ENCODE data around the gene ECEL1. TPM values are rescaled to one million over a fixed set of nuclear protein-coding genes. Genes with fewer than 3 reads are reported as not detected.
A peak's percentile ranks its signal among the peaks of the same experiment; 100 is the strongest.

Gene ECEL1
- total and polyA plus RNA-seq, 2 of the 4 experiments (the other 2 are of a cell fraction), result not detected

DNA sequence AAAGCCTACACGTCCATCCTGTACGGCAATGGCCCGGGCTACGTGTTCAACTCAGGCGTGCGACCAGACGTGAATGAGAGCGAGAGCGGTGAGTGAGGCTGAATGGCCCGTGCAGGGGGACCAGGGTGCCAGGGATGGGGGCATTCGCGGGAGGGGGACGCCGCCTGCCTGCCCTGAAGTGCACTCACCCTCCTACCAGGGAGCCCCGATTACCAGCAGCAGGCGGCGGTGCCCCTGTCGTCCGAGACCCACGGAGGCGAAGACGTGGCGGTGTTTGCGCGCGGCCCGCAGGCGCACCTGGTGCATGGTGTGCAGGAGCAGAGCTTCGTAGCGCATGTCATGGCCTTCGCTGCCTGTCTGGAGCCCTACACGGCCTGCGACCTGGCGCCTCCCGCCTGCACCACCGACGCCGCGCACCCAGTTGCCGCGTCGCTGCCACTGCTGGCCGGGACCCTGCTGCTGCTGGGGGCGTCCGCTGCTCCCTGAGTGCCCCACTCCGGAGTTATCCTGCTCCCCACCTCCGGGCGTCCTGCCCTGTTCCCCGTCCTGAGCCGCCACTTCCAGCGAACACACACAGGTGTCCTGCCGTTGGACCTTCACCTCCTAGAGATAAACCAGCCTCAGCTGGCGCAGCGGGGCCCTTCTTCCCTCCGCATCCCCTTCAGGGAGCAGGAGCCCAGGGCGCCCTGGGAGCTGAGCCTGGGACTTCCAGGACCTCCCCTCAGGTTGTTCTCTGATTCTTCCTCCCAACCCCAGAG is 28.8 kb downstream of the ECEL1 start:
- in situ Hi-C loops (cut with MboI; ENCODE audit: low sequenced_read_pairs) (no loop called here), intact Hi-C loops (cut with micrococcal nuclease) (no loop called here), dilution Hi-C loops (cut with HindIII; ENCODE audit: low sequenced_read_pairs, unreplicated experiment) (no loop called here)
- H2BK5ac ChIP-seq (ENCODE audit: low read depth, low read length, poor library complexity, severe bottlenecking), result no peak overlapping the region
- no peaks in the 10 kb centered on the region for H3K36me3 ChIP-seq (ENCODE audit: control insufficient read depth, insufficient read depth, low read length)
- H3K9me3 ChIP-seq (ENCODE audit: control insufficient read depth, insufficient read depth, low read length), result no peaks in the 10 kb centered on the region
- H2AFZ ChIP-seq (replicated peaks; ENCODE audit: low read length, poor library complexity), result peak overlapping the region; percentile 63
- no peak for ATAC-seq (ENCODE audit: low read depth)
- H3K18ac ChIP-seq (ENCODE audit: low read depth, low read length), result no peak overlapping the region
- H2BK120ac ChIP-seq (ENCODE audit: low read depth, low read length), result no peak overlapping the region
- H4K20me1 ChIP-seq (ENCODE audit: insufficient read depth, low read length), result no peaks in the 10 kb centered on the region
- H2BK20ac ChIP-seq (ENCODE audit: low read depth, low read length), result no peak overlapping the region
- DNase-seq, result no peak
- H3K27me3 ChIP-seq (ENCODE audit: control insufficient read depth, insufficient read depth, low read length), result peaks cover 27% of the 10 kb centered on the region; the same call in 1 of the 2 replicates
- no peaks in the 10 kb centered on the region for H3K9me1 ChIP-seq (ENCODE audit: insufficient read depth, low read length)
- no peak overlapping the region for H2AK5ac ChIP-seq (ENCODE audit: low read depth, low read length)
- H3K79me1 ChIP-seq (ENCODE audit: low read depth in 1 of 2, low read length in 2 of 2), result no peaks in the 10 kb centered on the region
- H4K8ac ChIP-seq (ENCODE audit: low read depth in 2 of 2, low read length in 2 of 2), result no peak overlapping the region
- no peak overlapping the region for H3K56ac ChIP-seq (ENCODE audit: extremely low read depth, insufficient read depth, low read length)
- 62% methylated on average over 18 of the region's 56 CpGs; no CpG with 5 or more reads in 1 of the 2 experiments for WGBS, 2 experiments (ENCODE audit: extremely low coverage in 2 of 2, insufficient read length in 1 of 2)
- no peaks in the 10 kb centered on the region for H3K4me1 ChIP-seq (ENCODE audit: control insufficient read depth, insufficient read depth, low read length)
- ChIA-PET CTCF (no interaction called here), POLR2A (ENCODE audit: unreplicated experiment) (no interaction called here)
- H3K4ac ChIP-seq (ENCODE audit: low read depth, low read length), result no peak overlapping the region
- no peak overlapping the region for H3K27ac ChIP-seq (ENCODE audit: insufficient read depth, low read length)
- no peak overlapping the region for H4K5ac ChIP-seq (ENCODE audit: low read depth, low read length)
- H3K9ac ChIP-seq (ENCODE audit: low read depth, low read length), result no peak overlapping the region
- no TSS peak for BruUV-seq (replicated peaks)
- H3K4me3 ChIP-seq (ENCODE audit: insufficient read depth, low read depth, low read length), result no peak overlapping the region
- no peak overlapping the region for H4K91ac ChIP-seq (ENCODE audit: insufficient read depth, low read depth, low read length)
- H3K4me2 ChIP-seq (ENCODE audit: low read depth, low read length), result no peak overlapping the region
- no peak overlapping the region for H3K23ac ChIP-seq (ENCODE audit: low read depth, low read length)
- no peak for TF ChIP-seq FOS (IDR thresholded peaks at IDR 0.05; ENCODE audit: low read depth, low read length)
- no peak for TF ChIP-seq BHLHE40 (IDR thresholded peaks at IDR 0.05; ENCODE audit: low read depth, low read length)
- TF ChIP-seq, protein P1, sequence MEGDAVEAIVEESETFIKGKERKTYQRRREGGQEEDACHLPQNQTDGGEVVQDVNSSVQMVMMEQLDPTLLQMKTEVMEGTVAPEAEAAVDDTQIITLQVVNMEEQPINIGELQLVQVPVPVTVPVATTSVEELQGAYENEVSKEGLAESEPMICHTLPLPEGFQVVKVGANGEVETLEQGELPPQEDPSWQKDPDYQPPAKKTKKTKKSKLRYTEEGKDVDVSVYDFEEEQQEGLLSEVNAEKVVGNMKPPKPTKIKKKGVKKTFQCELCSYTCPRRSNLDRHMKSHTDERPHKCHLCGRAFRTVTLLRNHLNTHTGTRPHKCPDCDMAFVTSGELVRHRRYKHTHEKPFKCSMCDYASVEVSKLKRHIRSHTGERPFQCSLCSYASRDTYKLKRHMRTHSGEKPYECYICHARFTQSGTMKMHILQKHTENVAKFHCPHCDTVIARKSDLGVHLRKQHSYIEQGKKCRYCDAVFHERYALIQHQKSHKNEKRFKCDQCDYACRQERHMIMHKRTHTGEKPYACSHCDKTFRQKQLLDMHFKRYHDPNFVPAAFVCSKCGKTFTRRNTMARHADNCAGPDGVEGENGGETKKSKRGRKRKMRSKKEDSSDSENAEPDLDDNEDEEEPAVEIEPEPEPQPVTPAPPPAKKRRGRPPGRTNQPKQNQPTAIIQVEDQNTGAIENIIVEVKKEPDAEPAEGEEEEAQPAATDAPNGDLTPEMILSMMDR (conservative IDR thresholded peaks at IDR 0.05; ENCODE audit: low read depth, low read length), result no peak
- TF ChIP-seq MAFK (IDR thresholded peaks at IDR 0.05; ENCODE audit: low read depth, low read length), result no peak
- TF ChIP-seq, protein P2, sequence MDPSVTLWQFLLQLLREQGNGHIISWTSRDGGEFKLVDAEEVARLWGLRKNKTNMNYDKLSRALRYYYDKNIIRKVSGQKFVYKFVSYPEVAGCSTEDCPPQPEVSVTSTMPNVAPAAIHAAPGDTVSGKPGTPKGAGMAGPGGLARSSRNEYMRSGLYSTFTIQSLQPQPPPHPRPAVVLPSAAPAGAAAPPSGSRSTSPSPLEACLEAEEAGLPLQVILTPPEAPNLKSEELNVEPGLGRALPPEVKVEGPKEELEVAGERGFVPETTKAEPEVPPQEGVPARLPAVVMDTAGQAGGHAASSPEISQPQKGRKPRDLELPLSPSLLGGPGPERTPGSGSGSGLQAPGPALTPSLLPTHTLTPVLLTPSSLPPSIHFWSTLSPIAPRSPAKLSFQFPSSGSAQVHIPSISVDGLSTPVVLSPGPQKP (IDR thresholded peaks at IDR 0.05; ENCODE audit: borderline replicate concordance, low read depth, low read length), result no peak
- TF ChIP-seq CHD1 (IDR thresholded peaks at IDR 0.05; ENCODE audit: low read depth, low read length), result no peak
- TF ChIP-seq POLR2A (IDR thresholded peaks at IDR 0.05; ENCODE audit: low read depth, low read length), result no peak
- no peak overlapping the region for H3K14ac ChIP-seq (replicated peaks; ENCODE audit: low read depth, low read length)
- H2AK9ac ChIP-seq (replicated peaks; ENCODE audit: low read depth, low read length, poor library complexity), result no peak overlapping the region
- H2BK15ac ChIP-seq (ENCODE audit: low read depth, low read length), result no peak overlapping the region
